T47D (cell line): ENCODE measurements around the gene MAD1L1.
"Not testable (repeated sequence)": the region's sequence is repeated elsewhere in the genome, so short reads cannot be mapped to it uniquely, and the experiment has no call there.

Experiments used
- DNase-seq, 2 experiments: peaks; one replicate each; pipeline versions ENCODE4 v3.0.0 to v3.0.0-alpha.2; 2011 to 2012; ENCODE audit warnings: low read depth in 1 of 2, low spot score in 1 of 2
- JUND ChIP-seq: IDR thresholded peaks from 2 replicates; pipeline ENCODE4 v1.6.1; 2012; ENCODE audit warnings: low read depth
- in situ Hi-C: cut with HindIII; loops from 2 replicates; pipeline ENCODE4 v1.10.0; 2016; ENCODE audit warnings: low sequenced_read_pairs, low pct_unique_long_range_greater_than_20kb

The MAD1L1 gene

DNA sequence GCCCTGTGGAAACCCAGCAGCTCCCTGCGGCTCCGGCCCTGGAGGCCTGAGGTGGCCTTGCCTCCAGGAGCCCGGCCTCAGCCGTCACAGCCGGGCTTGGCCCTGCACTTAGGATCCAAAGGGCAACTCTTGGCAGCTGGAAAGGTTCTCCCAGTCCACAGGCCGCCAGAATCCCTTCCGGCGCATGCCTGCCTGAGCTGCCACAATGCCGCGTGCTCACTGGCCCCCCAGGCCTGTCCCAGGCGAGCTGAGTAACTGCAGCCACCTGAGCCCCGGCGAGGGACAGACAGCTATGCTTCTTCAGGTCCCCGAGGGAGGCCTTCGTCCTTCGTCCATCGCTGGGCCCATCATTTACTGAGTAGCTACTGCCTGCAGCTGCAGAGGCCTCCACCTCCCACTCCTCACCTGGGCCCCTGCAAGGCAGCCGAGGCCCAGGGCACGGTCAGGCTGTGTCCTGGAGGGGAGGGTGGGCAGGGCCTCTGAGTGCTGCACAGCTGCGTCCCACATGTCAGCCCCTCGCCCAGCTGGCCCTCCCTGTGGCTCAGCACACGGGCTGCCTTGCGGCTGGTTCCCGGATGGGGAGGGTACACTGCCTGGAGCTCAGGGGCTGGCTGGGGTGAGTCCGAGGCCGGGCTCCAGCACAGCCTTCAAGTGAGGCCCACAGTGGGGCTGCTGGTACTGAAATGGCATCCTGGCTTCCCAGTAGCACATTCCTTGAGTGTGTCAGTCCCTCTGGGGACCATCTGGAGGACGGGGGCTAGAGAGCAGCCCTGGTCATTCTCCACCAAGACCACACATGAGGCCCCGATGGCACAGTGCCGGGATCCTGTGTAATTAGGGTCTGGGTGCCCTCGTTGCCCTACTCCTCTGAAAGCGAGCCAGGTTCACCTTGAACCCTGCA, 390.2 kb downstream of the MAD1L1 start:
- in situ Hi-C loops, result no loop called here
- DNase-seq, result no peak
- no peak for TF ChIP-seq JUND

DNA sequence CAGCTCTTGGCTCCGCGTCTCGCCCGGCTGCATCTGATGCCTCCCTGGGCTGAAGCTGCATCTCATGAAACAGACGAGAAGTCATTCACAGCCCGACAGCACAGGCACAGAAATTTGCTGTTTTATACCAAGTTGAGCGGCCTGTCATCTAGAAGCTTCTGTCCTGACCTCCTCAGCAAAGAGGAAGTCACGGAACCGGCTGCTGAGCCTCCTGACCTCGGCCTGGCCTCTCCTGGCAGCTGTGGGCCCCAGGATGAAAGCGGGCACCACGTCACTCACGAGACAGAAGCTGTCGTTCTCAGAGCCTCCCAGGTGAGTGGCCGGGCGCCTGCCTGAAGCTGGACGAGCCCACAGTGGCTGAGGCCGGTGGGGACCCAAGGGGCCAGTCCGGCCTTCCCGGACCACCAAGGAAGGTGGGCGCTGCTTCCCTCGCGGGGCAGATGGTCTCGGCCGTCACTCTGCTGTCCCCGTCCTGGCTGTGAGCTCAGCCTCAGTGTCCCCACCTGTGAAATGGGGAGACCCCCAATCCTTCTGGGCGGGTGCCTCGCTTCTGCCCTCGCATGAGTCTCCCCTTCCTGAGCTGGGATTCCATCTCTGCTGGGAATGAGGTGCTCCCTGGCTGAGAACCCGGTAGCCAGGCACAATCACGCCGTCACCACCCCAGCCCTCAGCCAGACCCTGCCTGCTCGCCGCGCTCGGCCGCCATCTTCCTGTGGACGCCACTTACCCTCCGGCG, 391.3 kb downstream of the MAD1L1 start:
- in situ Hi-C loops, result not testable (repeated sequence)

DNA sequence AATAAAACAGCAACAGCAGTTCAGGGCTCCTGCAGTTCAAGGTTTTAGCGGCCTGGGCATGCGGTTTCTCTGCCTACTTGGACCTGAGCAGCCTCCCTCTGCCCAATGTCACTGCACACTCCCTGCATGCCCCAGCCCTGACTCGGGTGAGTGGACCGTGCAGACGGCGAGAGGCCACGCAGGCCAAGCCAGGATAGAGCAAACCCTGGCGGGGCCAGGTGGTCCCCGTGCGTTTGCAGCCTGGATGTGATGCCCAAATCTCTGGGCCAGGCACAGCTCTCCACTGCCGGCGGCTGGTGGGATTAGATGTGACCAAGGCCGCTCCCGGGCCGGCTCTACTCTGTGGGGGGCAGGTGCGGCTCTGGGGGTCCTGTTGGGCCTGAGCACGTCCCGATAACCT, 392.0 kb downstream of the MAD1L1 start:
- in situ Hi-C loops, DNase-seq: not testable (repeated sequence)

More for the DNA sequence above, 391.3 kb downstream of the MAD1L1 start:
- DNase-seq, result not testable (repeated sequence)

DNA sequence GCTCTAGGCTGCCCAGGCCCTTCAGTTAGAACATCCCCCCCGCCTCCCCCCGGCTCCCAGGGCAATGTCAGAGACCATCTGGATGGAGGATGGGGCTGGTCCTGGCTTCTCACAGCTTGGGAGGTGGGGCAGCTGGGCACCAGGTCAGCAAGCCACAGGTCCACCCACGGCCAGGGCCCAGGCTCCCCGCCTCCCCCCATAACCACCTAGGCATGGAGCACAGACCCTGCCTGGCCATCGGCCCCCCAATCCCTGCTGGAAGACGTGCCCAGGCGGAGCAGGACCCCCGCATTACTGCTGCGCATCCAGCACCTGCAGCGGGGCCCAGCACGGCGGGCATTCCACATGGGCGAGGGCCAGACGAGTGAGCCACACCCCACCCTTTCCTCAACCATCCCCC, 393.0 kb downstream of the MAD1L1 start:
- no peak for TF ChIP-seq JUND
- in situ Hi-C loops, result no loop called here
- DNase-seq, result no peak

DNA sequence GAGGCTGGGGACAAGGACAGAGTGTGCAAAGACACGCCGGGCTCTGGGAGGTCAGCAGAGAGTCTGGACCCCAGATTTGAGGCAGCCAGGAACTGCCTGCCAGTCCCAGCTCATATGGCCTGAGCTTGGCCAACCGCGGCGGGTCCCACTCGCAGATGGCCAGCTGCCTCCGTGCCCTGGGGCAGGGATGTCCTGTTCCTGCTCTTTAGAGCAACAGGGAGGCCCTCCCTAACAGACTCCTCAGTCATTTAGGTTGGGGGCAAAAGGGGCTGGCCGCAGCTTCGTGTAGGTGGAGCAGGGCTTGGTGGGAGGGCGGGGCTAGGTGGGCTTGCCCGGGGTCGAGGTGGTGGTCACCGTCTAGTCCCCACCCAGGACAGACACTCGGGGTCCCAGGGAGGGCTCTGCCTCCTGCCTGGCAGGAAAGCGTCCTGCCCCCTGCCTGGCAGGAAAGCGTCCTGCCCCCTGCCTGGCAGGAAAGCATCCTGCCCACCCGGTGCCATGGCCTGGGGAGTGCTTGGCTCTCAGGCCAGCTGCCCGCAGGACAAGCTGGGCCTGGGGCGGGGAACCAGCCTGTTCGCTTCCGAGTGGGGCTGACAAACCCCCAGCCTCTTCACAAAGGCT, 393.7 kb downstream of the MAD1L1 start:
- in situ Hi-C loops, DNase-seq: not testable (repeated sequence)

DNA sequence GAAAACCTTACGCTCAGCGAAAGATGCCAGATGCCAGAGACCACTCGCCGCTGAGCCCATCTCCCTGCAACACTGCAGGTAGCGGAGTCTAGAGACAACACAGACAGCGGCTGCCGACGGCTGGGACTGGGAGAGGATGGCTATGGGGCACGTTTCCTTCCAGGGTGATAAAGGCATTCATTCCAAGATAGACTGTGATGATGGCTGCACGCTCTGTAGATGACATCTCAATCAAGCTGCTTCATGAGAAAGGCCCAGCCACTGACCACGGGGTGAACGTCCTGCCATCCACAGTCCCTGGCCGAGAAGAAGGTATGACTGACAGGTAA, 394.2 kb downstream of the MAD1L1 start:
- in situ Hi-C loops, DNase-seq: not testable (repeated sequence)

DNA sequence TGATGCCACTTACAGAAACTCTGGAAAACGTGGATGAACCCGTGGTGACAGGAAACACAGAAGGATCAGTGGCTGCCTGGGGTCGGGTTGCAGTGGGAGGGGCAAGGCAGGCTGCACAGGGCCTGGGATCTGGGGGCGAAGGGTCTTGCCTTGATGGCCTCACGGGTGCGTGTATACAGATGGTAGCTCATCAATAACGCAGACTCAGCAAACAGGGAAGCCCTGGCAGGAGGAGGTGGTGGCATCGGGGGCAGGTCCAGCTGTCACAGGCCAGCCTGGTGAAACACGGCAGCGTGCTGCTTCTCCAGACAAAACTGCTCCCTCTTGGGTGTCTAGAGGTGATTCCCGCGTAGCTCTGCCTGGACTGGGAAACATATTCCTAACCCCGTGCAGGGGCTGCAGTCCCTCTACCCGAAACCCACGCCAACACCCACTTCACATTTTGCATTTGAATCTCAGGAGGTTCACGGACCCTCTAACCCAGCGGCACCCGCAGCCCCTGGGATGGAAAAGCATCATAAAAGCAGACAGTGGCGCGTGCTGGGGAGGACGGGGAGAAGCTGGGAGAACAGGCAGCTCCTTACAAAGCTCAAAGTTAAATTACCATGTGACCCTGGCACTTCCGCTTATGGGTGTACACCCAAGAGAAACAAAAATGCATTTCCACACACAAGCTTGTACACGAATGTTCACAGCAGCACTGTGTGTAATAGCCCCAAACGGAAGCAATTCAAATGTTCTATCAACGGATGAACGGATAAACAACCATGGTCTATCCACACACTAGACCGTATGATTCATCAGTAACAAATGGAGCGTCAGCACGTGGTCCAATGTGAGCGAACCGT, 394.8 kb downstream of the MAD1L1 start:
- DNase-seq, in situ Hi-C loops: not testable (repeated sequence)

DNA sequence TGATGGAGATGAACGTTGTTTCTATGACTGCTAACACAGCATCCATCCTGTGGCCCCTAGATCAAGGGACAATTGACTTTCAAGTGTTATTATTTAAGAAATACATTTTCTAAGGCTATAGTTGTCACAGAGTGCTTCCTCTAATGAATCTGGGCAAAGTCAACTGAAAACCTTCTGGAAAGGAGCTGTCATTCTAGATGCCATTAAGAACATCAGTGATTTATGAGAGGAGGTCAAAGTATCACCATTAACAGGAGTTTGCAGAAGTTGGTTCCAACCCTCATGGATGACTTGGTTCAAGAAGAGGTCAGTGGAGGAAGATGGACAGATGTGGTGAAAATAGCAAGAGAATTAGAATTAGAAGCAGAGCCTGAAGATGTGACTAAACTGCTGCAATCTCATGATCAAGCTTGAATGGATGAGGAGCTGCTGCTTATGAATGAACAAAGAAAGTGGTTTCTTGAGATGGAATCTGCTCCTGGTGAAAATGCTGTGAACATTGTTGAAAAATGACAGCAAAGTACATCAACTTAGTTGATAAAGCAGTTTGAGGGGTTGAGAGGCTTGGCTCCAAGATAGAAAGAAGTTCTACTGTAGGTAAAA, 400.7 kb downstream of the MAD1L1 start:
- in situ Hi-C loops, DNase-seq: not testable (repeated sequence)

DNA sequence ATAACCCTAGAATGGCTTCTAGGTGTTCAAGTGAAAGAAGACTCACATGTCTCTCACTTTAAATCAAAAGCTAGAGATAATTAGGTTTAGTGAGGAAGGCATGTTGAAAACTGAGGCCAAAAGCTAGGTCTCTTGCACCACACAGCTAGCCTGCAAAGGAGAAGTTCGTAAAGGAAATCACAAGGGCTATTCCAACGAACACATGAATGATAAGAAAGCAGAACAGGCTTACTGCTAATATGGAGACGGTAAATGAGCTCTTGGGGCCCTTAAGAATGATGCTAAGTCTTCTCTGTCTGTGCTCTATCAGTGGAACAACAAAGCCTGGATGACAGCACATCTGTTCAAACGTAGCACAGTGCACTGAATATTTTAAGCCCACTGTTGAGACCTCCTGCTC, 401.3 kb downstream of the MAD1L1 start:
- DNase-seq, in situ Hi-C loops: not testable (repeated sequence)

DNA sequence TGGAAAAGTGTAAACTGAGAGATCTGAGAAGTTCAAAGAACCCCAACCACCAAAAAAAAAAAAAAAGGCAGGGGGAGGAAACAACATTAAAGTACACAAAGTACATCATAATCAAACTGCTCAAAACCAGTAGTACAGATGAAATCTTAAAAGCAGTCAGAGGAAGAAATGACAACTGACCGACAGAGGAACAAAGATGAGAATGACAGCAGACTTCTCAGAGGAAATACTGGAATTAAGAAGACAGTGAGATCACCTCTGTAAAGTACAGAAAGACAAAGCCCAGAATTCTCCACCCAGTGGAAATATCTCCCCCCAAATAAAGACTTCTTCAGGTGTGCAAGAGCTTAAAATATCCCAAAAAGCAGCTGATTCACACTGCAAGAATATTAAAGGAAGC, 403.1 kb downstream of the MAD1L1 start:
- in situ Hi-C loops, DNase-seq: not testable (repeated sequence)

DNA sequence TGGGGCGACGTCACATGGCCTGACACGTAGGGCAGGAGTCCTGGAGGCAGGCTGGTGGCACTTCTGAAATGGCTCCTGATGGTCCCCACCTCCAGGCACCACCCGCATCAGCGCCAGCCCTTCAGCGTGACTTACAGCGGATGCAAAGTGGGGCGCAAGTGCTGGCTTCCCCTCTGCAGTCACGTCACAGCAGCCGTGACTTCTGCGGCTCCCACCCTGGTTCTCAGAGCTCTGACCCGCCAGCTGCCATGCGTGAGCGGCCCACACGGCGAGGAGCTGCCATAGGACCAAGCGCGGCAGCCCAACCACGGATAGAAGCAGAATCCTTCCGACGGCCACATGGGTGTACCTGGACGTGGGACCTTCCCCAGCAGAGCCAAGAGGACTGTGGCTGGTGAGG, 403.6 kb downstream of the MAD1L1 start:
- in situ Hi-C loops, result no loop called here
- DNase-seq, result no peak
- TF ChIP-seq JUND, result no peak

DNA sequence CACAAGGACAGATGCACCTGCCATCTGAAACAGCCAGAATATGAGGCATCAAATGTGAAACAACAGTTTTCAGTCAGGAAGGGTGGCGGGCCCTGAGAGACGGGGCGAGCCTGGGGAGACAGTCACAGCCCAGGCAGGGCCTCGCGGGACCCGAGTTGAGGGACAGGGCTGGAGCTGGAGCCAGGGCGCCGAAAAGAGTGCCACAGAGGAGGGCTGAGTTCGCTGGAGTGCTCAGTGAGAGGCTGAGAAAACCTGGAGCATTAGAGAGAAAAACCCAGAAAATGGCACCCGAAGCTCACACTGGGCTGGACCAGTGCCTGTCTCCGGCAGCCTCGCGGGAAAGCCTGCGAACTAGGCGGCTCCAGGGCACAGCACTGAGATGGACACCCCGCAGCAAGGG, 404.6 kb downstream of the MAD1L1 start:
- in situ Hi-C loops, DNase-seq: not testable (repeated sequence)

DNA sequence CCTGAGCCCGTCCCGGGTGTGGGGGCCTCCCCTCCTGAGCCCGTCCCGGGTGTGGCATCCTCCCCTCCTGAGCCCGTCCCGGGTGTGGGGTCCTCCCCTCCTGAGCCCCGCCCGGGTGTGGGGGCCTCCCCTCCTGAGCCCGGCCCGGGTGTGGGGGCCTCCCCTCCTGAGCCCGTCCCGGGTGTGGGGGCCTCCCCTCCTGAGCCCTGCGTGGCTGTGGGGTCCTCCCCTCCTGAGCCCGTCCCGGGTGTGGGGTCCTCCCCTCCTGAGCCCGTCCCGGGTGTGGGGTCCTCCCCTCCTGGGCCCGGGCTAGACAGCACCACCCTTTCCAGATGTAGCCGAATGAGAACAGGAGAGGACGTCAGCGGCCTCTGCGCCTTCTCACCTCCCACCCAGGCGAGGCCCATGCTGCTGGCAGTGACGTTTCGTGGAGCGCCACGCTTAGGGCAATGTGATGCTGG, 405.2 kb downstream of the MAD1L1 start:
- DNase-seq, in situ Hi-C loops: not testable (repeated sequence)

DNA sequence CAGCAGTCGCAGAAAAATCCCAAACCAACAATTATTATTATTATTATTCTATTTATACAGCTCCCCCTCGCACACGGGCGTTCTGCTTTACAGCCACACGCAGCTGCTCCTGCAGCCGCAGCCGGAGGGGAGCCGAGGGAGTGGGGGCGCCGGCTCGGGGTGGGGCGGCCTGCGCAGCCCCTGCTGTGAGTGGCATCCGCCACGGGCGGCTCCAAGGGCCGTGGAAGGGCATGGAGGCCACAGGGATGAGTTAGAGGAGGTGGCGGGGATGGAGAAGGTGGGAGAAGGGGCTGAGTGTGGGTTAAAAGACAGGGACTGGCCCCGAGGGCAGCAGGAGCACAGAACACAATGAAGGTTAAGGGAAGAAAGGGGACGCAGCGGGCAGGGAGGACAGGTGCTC, 405.8 kb downstream of the MAD1L1 start:
- DNase-seq, in situ Hi-C loops: not testable (repeated sequence)
